ENCODE measurements around the gene RBBP5.

The RBBP5 gene

GRCh38 chr1:205091043-205091740 is 30.6 kb downstream of the RBBP5 start:
- TF ChIP-seq FOXM1 (IDR thresholded peaks at IDR 0.05; ENCODE audit: borderline replicate concordance, low read depth): no peak
- TF ChIP-seq YY1 (IDR thresholded peaks at IDR 0.05; ENCODE audit: low read depth): no peak
- TF ChIP-seq TCF12 (IDR thresholded peaks at IDR 0.05; ENCODE audit: low read depth): no peak
- no peak for TF ChIP-seq CEBPB (IDR thresholded peaks at IDR 0.05)
- no peak for TF ChIP-seq MAX (IDR thresholded peaks at IDR 0.05)
- no peak for TF ChIP-seq ZBTB7A (IDR thresholded peaks at IDR 0.05; ENCODE audit: low read depth)
- no peak for TF ChIP-seq TEAD4 (IDR thresholded peaks at IDR 0.05)
- TF ChIP-seq NFIC (IDR thresholded peaks at IDR 0.05): no peak
- TF ChIP-seq REST (IDR thresholded peaks at IDR 0.05; ENCODE audit: low read depth): no peak
- TF ChIP-seq EGR1 (IDR thresholded peaks at IDR 0.05): no peak
- TF ChIP-seq CREB1 (IDR thresholded peaks at IDR 0.05; ENCODE audit: low read depth): no peak
- no peak for TF ChIP-seq RAD21 (IDR thresholded peaks at IDR 0.05; ENCODE audit: low read depth)
- no peak for TF ChIP-seq USF1 (IDR thresholded peaks at IDR 0.05)
- TF ChIP-seq EP300 (IDR thresholded peaks at IDR 0.05; ENCODE audit: borderline replicate concordance): no peak

GRCh38 chr1:205088341-205088740 is 33.4 kb downstream of the RBBP5 start:
- no peak for TF ChIP-seq YY1 (IDR thresholded peaks at IDR 0.05; ENCODE audit: low read depth)
- TF ChIP-seq CREB1 (IDR thresholded peaks at IDR 0.05; ENCODE audit: low read depth): no peak
- no peak for TF ChIP-seq RAD21 (IDR thresholded peaks at IDR 0.05; ENCODE audit: low read depth)
- no peak for TF ChIP-seq FOXM1 (IDR thresholded peaks at IDR 0.05; ENCODE audit: borderline replicate concordance, low read depth)
- TF ChIP-seq EP300 (IDR thresholded peaks at IDR 0.05; ENCODE audit: borderline replicate concordance): no peak
- TF ChIP-seq USF1 (IDR thresholded peaks at IDR 0.05): no peak
- no peak for TF ChIP-seq TAF1 (IDR thresholded peaks at IDR 0.05; ENCODE audit: low read depth)
- TF ChIP-seq MAX (IDR thresholded peaks at IDR 0.05): no peak
- TF ChIP-seq CEBPB (IDR thresholded peaks at IDR 0.05): no peak
- TF ChIP-seq TCF12 (IDR thresholded peaks at IDR 0.05; ENCODE audit: low read depth): no peak
- no peak for TF ChIP-seq NFIC (IDR thresholded peaks at IDR 0.05)
- TF ChIP-seq ZBTB7A (IDR thresholded peaks at IDR 0.05; ENCODE audit: low read depth): no peak
- no peak for TF ChIP-seq TEAD4 (IDR thresholded peaks at IDR 0.05)
- no peak for TF ChIP-seq EGR1 (IDR thresholded peaks at IDR 0.05)
- no peak for TF ChIP-seq REST (IDR thresholded peaks at IDR 0.05; ENCODE audit: low read depth)

GRCh38 chr1:205084360-205084759 is 37.4 kb downstream of the RBBP5 start, which contains the start of gene TMEM81:
Gene TMEM81 (minus strand): TSS chr1:205084460. CDS start chr1:205084320, 140 bp downstream.
- TF ChIP-seq YY1 (IDR thresholded peaks at IDR 0.05; ENCODE audit: low read depth): no peak
- no peak for TF ChIP-seq NFIC (IDR thresholded peaks at IDR 0.05)
- TF ChIP-seq EGR1 (IDR thresholded peaks at IDR 0.05): no peak
- TF ChIP-seq FOXM1 (IDR thresholded peaks at IDR 0.05; ENCODE audit: borderline replicate concordance, low read depth): no peak

GRCh38 chr1:205082431-205082830 is 39.3 kb downstream of the RBBP5 start:
- TF ChIP-seq NFIC (IDR thresholded peaks at IDR 0.05): no peak
- no peak for TF ChIP-seq CEBPB (IDR thresholded peaks at IDR 0.05)
- no peak for TF ChIP-seq REST (IDR thresholded peaks at IDR 0.05; ENCODE audit: low read depth)
- no peak for TF ChIP-seq YY1 (IDR thresholded peaks at IDR 0.05; ENCODE audit: low read depth)
- TF ChIP-seq EGR1 (IDR thresholded peaks at IDR 0.05): no peak
- TF ChIP-seq TAF1 (IDR thresholded peaks at IDR 0.05; ENCODE audit: low read depth): no peak
- no peak for TF ChIP-seq MAX (IDR thresholded peaks at IDR 0.05)
- TF ChIP-seq RAD21 (IDR thresholded peaks at IDR 0.05; ENCODE audit: low read depth): no peak
- TF ChIP-seq CREB1 (IDR thresholded peaks at IDR 0.05; ENCODE audit: low read depth): no peak
- TF ChIP-seq EP300 (IDR thresholded peaks at IDR 0.05; ENCODE audit: borderline replicate concordance): no peak
- no peak for TF ChIP-seq USF1 (IDR thresholded peaks at IDR 0.05)
